CD4-positive, alpha-beta memory T cell (primary cell): ENCODE results near the gene RBM27. TPM values are rescaled to one million over a fixed set of nuclear protein-coding genes. Genes with fewer than 3 reads are reported as not detected.
A peak's percentile ranks its signal among the peaks of the same experiment; 100 is the strongest.
"Not testable (repeated sequence)": the region's sequence is repeated elsewhere in the genome, so short reads cannot be mapped to it uniquely, and the experiment has no call there.

Experiments used
- CTCF ChIA-PET: fragments of 350-600 bp; sonication (Branson Sonifier 250); formaldehyde crosslinking; loops from one replicate; lab custom pipeline; 2021; ENCODE audit warnings: inconsistent platforms; ENCODE audit not compliant: partially characterized antibody; lab: Charles Lee
- POLR2A ChIA-PET: fragments of 350-600 bp; sonication (Branson Sonifier 250); formaldehyde crosslinking; loops from one replicate; lab custom pipeline; 2021; ENCODE audit not compliant: partially characterized antibody; lab: Charles Lee
- DNase-seq, 5 donors: peaks; one replicate each; pipeline versions ENCODE4 v3.0.0 to v3.0.0-alpha.2; 2020 to 2022; ENCODE audit warnings: mixed read lengths in 1 of 5
- H3K27ac ChIP-seq: one replicate; pipeline ENCODE4 v1.7.0; 2013; ENCODE audit warnings: low read depth, low read length
- H3K27me3 ChIP-seq: 2 replicates; pipeline ENCODE4 v1.7.0; 2013; ENCODE audit warnings: mild to moderate bottlenecking, low read length, moderate library complexity; ENCODE audit not compliant: insufficient read depth
- H3K36me3 ChIP-seq: 2 replicates; pipeline ENCODE4 v1.7.0; 2013; ENCODE audit warnings: mild to moderate bottlenecking, low read length, moderate library complexity; ENCODE audit not compliant: insufficient read depth
- H3K4me1 ChIP-seq: 2 replicates; pipeline ENCODE4 v1.7.0; 2013; ENCODE audit warnings: mild to moderate bottlenecking, low read length, moderate library complexity; ENCODE audit not compliant: insufficient read depth
- H3K4me3 ChIP-seq, 2 donors: one replicate each; pipeline ENCODE4 v1.7.0; 2013; ENCODE audit warnings: low read length in 2 of 2, mild to moderate bottlenecking in 1 of 2
- H3K9me3 ChIP-seq, 2 donors: one replicate each; pipeline ENCODE4 v1.7.0; 2013; ENCODE audit warnings: low read length in 2 of 2, control low read depth in 1 of 2; ENCODE audit not compliant: control insufficient read depth in 1 of 2
- H3K27ac Mint-ChIP-seq, 7 donors: one replicate each; pipeline ENCODE4 v1.8.0; 2020 to 2021; ENCODE audit warnings: mixed read lengths in 7 of 7, mild to moderate bottlenecking in 6 of 7, inconsistent platforms in 3 of 7, moderate library complexity in 3 of 7
- H3K27me3 Mint-ChIP-seq, 2 donors: one replicate each; pipeline ENCODE4 v1.8.0; 2020 to 2021; ENCODE audit warnings: mixed read lengths in 2 of 2
- H3K36me3 Mint-ChIP-seq, 2 donors: one replicate each; pipeline ENCODE4 v1.8.0; 2020 to 2021; ENCODE audit warnings: mixed read lengths in 2 of 2, inconsistent platforms in 1 of 2, mild to moderate bottlenecking in 1 of 2
- H3K4me1 Mint-ChIP-seq, 4 donors: one replicate each; pipeline ENCODE4 v1.8.0; 2020 to 2021; ENCODE audit warnings: mixed read lengths in 4 of 4, mild to moderate bottlenecking in 1 of 4
- H3K4me3 Mint-ChIP-seq, 8 donors: one replicate each; pipeline ENCODE4 v1.8.0; 2020 to 2021; ENCODE audit warnings: mixed read lengths in 8 of 8, mild to moderate bottlenecking in 7 of 8, moderate library complexity in 6 of 8, inconsistent platforms in 3 of 8
- H3K9me3 Mint-ChIP-seq, 8 donors: one replicate each; pipeline ENCODE4 v1.8.0; 2020 to 2021; ENCODE audit warnings: mixed read lengths in 8 of 8, mild to moderate bottlenecking in 5 of 8, inconsistent platforms in 3 of 8, moderate library complexity in 1 of 8
- intact Hi-C: fragments of 100-400 bp; cut with micrococcal nuclease; formaldehyde crosslinking; loops from one replicate; pipeline ENCODE4 v1.15.1; 2023
- polyA plus RNA-seq, 2 donors: library from polyadenylated mRNA; unstranded; fragments of 300-500 nt; fragmentation: Illumina TruSeq; gene quantifications; one replicate each; pipeline ENCODE4 v1.2.3, GENCODE V29; 2021
- total RNA-seq, 2 experiments: library from RNA; stranded (reverse); gene quantifications; one replicate each; pipeline ENCODE4 v1.2.3, GENCODE V29; 2021

Gene RBM27
- total and polyA plus RNA-seq, 4 experiments from 2014 or later, result 5.5 to 32.3 (median 15.9) TPM

- no peak overlapping the region for H3K4me3 ChIP-seq
Measured at GRCh38 chr5:146205499-146206202, 2.2 kb downstream of the RBM27 start.

GRCh38 chr5:146206257-146206656, 2.9 kb downstream of the RBM27 start:
- Histone ChIP-seq H3K4me3 (no peak overlapping the region), H3K4me1 (peaks cover 53% of the 10 kb centered on the region), H3K27ac (no peak overlapping the region), H3K27me3 (no peaks in the 10 kb centered on the region), H3K36me3 (no peaks in the 10 kb centered on the region), H3K9me3 (no peaks in the 10 kb centered on the region)
- CTCF ChIA-PET, result interaction anchor here (0.9 kb wide), 1 partner anchor 16 kb away, joined by 3 read pairs; no protein-coding TSS in a partner anchor
- Mint-ChIP-seq H3K9me3 (no peaks in the 10 kb centered on the region), H3K27ac (no peak overlapping the region), H3K27me3 (no peaks in the 10 kb centered on the region), H3K36me3 (peaks cover 0 to 3% of the 10 kb centered on the region in 2 donors), H3K4me1 (peaks cover 25 to 41% (median 37%) of the 10 kb centered on the region in 4 donors), H3K4me3 (peak overlapping the region in 7 of 8 donors; percentile 25 to 68 (median 60))
- POLR2A ChIA-PET, result interaction anchor here (1.0 kb wide), 2 partner anchors 12 to 41 kb away, joined by 3 read pairs; no protein-coding TSS in a partner anchor
- intact Hi-C loops, result no loop called here
- DNase-seq, result no peak

More at GRCh38 chr5:146205499-146206202, 2.2 kb downstream of the RBM27 start:
- Mint-ChIP-seq H3K36me3 (peaks cover 0 to 3% of the 10 kb centered on the region in 2 donors), H3K4me3 (peak overlapping the region in 7 of 8 donors; percentile 25 to 68 (median 60)), H3K9me3 (no peaks in the 10 kb centered on the region), H3K27ac (no peak overlapping the region), H3K4me1 (peaks cover 25 to 41% (median 37%) of the 10 kb centered on the region in 4 donors), H3K27me3 (no peaks in the 10 kb centered on the region)
- intact Hi-C loops, result no loop called here
- Histone ChIP-seq H3K27ac (peak overlapping the region; percentile 11), H3K9me3 (no peaks in the 10 kb centered on the region), H3K36me3 (no peaks in the 10 kb centered on the region), H3K27me3 (no peaks in the 10 kb centered on the region), H3K4me1 (peaks cover 53% of the 10 kb centered on the region)
- POLR2A ChIA-PET, result interaction anchor here (1.0 kb wide), 2 partner anchors 12 to 40 kb away, joined by 3 read pairs; no protein-coding TSS in a partner anchor
- CTCF ChIA-PET, result interaction anchor here (0.9 kb wide), 1 partner anchor 16 kb away, joined by 3 read pairs; no protein-coding TSS in a partner anchor
- no peak for DNase-seq

DNA sequence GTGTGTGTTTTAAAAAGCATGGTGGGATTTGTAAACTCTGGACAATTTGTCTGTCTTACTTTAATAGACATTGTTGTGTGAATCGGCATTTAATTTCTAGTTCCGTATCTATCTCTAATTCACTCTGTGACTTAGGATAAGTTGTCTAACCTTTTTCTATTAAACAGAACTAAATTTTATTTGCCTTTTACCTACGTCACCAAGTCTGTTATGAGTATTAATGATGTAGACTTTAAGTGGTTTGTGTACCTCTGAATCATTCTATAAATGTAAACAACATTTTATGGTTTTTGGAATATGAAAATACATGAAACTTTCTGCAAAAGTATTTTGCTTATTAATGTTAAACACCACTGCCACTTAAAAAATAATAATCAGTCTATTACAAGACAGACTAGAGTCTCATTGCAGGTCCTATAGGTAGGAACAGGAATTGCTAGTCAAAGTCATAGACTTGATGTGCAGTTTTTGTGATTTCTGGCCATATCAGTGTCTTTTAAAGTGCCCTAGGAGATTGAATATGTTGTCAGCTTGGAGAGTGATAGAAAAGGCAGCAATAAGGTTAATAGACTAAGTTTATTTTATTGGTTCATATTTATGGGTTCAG, 5.6 kb downstream of the RBM27 start:
- Mint-ChIP-seq H3K27ac (no peak overlapping the region), H3K27me3 (no peaks in the 10 kb centered on the region), H3K4me3 (peak overlapping the region in 3 of 8 donors; percentile 1 to 40 (median 3)), H3K9me3 (no peaks in the 10 kb centered on the region), H3K4me1 (peaks cover 26 to 52% (median 42%) of the 10 kb centered on the region in 4 donors), H3K36me3 (peaks cover 0 to 3% of the 10 kb centered on the region in 2 donors)
- Histone ChIP-seq H3K4me1 (peaks cover 60% of the 10 kb centered on the region), H3K9me3 (no peaks in the 10 kb centered on the region), H3K36me3 (no peaks in the 10 kb centered on the region), H3K4me3 (no peak overlapping the region), H3K27ac (no peak overlapping the region), H3K27me3 (no peaks in the 10 kb centered on the region)
- no peak for DNase-seq
- ChIA-PET POLR2A (no interaction called here), CTCF (no interaction called here)
- intact Hi-C loops, result no loop called here

DNA sequence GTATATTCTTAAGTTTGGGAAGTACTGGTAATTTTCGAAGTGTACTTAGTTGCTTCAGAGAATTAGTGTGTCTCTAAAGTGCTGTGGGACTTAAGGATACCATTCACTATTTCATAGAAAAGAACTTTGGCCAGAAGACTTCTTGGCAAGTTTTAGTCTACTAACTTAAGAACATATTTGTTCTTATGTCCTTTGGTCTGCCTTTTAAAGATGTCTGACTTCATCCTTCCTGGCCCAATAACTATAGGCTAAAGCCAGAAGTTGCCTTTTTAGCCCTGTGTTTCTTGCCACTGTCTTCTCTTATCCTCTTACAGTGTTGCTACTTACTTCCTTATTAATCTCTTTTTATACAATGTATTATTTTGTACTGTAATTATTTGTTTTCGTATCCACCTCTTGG, 6.3 kb downstream of the RBM27 start:
- ChIA-PET CTCF (no interaction called here), POLR2A (no interaction called here)
- Histone ChIP-seq H3K36me3 (no peaks in the 10 kb centered on the region), H3K9me3 (no peaks in the 10 kb centered on the region), H3K27ac (no peak overlapping the region), H3K4me1 (peaks cover 61% of the 10 kb centered on the region), H3K4me3 (no peak overlapping the region), H3K27me3 (no peaks in the 10 kb centered on the region)
- H3K27me3 Mint-ChIP-seq, result no peaks in the 10 kb centered on the region
- no peaks in the 10 kb centered on the region for H3K9me3 Mint-ChIP-seq
- H3K4me1 Mint-ChIP-seq, result peaks cover 33 to 59% (median 48%) of the 10 kb centered on the region in 4 donors
- H3K4me3 Mint-ChIP-seq, result peak overlapping the region in 3 of 8 donors; percentile 1 to 9 (median 3)
- no peak overlapping the region for H3K27ac Mint-ChIP-seq
- H3K36me3 Mint-ChIP-seq, result peaks cover 0 to 3% of the 10 kb centered on the region in 2 donors
- DNase-seq, result no peak
- intact Hi-C loops, result loop anchor here (2.0 kb wide), 1 partner anchor 33 kb away; no protein-coding TSS in a partner anchor

- H3K27ac ChIP-seq, H3K36me3 Mint-ChIP-seq, H3K4me3 Mint-ChIP-seq, H3K4me3 ChIP-seq, POLR2A ChIA-PET, H3K9me3 Mint-ChIP-seq, CTCF ChIA-PET, H3K36me3 ChIP-seq, H3K27ac Mint-ChIP-seq, H3K9me3 ChIP-seq, H3K27me3 Mint-ChIP-seq, H3K27me3 ChIP-seq, DNase-seq: not testable (repeated sequence)
- H3K4me1 Mint-ChIP-seq, result peaks cover 39 to 69% (median 56%) of the 10 kb centered on the region in 4 donors
- intact Hi-C loops, result loop anchor here (2.0 kb wide), 1 partner anchor 34 kb away; no protein-coding TSS in a partner anchor
- peaks cover 60% of the 10 kb centered on the region for H3K4me1 ChIP-seq
Measured at GRCh38 chr5:146210810-146211209, 7.4 kb downstream of the RBM27 start.

DNA sequence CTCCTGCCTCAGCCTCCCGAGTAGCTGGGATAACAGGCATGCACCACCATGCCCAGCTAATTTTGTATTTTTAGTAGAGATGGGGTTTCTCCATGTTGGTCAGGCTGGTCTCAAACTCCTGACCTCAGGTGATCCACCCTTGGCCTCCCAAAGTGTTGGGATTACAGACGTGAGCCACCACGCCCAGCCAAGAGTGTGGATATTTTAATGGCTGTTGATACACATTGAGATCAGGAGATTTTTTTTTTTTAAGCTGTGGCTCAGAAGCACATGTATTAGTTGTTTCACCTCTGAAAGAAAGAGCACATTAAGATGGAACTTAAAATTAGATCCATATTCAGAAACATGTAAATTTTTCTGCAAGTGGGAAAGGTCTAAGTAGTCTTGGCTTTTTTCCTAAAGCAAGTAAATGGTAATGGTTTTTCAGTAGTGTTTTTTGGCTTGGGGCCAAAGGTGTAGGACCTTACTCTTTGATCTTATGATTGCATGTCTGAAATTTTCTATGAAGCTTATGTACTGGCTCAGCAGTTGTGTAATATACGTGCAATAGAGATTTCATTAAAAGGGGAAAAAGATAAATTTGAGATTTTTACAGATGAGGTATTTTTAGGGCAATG, 9.9 kb downstream of the RBM27 start:
- Mint-ChIP-seq H3K27me3 (no peaks in the 10 kb centered on the region), H3K9me3 (peaks cover 0 to 3% (median 0%) of the 10 kb centered on the region in 8 donors), H3K4me3 (peak overlapping the region in 3 of 8 donors; percentile 20 to 59 (median 31)), H3K4me1 (peaks cover 36 to 68% (median 53%) of the 10 kb centered on the region in 4 donors), H3K27ac (peak overlapping the region in 1 of 7 donors; percentile 46), H3K36me3 (peaks cover 0 to 11% of the 10 kb centered on the region in 2 donors)
- Histone ChIP-seq H3K27me3 (no peaks in the 10 kb centered on the region), H3K4me1 (peaks cover 51% of the 10 kb centered on the region), H3K27ac (no peak overlapping the region), H3K36me3 (no peaks in the 10 kb centered on the region), H3K4me3 (no peak overlapping the region), H3K9me3 (no peaks in the 10 kb centered on the region)
- no peak for DNase-seq
- CTCF ChIA-PET, result no interaction called here
- POLR2A ChIA-PET, result interaction anchor here (2.7 kb wide), 1 partner anchor 10 kb away, joined by 11 read pairs; the partner anchor contains the start of gene RBM27
- intact Hi-C loops, result no loop called here

DNA sequence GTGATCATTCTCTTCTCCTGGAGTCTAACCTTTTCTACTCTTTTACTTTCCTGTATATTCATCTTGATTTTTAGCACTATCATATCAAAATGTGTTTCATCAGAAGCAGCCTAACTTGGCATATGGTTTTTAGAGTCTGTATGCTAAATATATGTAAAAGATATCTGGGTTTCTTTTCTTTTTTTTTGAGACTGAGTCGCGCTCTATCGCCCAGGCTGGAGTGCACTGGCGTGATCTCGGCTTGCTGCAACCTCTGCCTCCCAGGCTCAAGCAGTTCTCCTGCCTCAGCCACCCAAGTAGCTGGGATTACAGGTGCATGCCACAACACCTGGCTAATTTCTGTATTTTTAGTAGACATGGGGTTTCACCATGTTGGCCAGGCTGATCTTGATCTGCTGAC, 11.5 kb downstream of the RBM27 start:
- H3K27me3 ChIP-seq, H3K9me3 ChIP-seq, POLR2A ChIA-PET, CTCF ChIA-PET, H3K27ac Mint-ChIP-seq, H3K27ac ChIP-seq, H3K4me3 Mint-ChIP-seq, H3K4me3 ChIP-seq, intact Hi-C loops, H3K27me3 Mint-ChIP-seq, H3K36me3 ChIP-seq, DNase-seq, H3K9me3 Mint-ChIP-seq: not testable (repeated sequence)
- Mint-ChIP-seq H3K4me1 (peaks cover 32 to 59% (median 46%) of the 10 kb centered on the region in 4 donors), H3K36me3 (peaks cover 7 to 19% of the 10 kb centered on the region in 2 donors)
- peaks cover 38% of the 10 kb centered on the region for H3K4me1 ChIP-seq
